22Rv1 (cell line): ENCODE data around the gene JMJD7.

Source experiments
- ZFX ChIP-seq: fragments of 450-650 bp; IDR thresholded peaks from 2 replicates; pipeline ENCODE4 v1.6.1; 2017; ENCODE audit warnings: antibody characterized with exemption, borderline replicate concordance
- TF ChIP-seq, protein P1 (sequence below): fragments of 450-650 bp; IDR thresholded peaks from 2 replicates; pipeline ENCODE4 v1.5.1; 2017; ENCODE audit warnings: mild to moderate bottlenecking

DNA sequence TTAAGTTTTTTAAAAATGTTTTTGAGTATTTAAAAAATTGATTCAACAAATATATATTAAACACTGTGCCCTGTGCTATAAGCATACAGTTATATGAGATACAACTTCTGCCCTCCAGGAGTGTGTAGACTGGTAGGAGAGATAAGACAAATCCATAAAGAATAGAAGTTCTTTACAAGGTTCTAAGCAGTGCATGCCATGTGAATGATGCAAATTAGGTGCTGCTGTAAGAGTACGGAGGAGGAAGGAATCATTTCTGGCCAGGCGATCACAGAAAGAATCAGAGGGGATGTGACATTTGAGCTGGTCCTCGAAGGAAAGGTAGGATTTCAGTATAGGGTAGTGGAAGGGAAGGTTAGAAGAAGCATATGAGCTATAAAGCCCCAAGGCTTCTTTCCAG lies 39.6 kb upstream of the JMJD7 start:
- TF ChIP-seq, protein P1, sequence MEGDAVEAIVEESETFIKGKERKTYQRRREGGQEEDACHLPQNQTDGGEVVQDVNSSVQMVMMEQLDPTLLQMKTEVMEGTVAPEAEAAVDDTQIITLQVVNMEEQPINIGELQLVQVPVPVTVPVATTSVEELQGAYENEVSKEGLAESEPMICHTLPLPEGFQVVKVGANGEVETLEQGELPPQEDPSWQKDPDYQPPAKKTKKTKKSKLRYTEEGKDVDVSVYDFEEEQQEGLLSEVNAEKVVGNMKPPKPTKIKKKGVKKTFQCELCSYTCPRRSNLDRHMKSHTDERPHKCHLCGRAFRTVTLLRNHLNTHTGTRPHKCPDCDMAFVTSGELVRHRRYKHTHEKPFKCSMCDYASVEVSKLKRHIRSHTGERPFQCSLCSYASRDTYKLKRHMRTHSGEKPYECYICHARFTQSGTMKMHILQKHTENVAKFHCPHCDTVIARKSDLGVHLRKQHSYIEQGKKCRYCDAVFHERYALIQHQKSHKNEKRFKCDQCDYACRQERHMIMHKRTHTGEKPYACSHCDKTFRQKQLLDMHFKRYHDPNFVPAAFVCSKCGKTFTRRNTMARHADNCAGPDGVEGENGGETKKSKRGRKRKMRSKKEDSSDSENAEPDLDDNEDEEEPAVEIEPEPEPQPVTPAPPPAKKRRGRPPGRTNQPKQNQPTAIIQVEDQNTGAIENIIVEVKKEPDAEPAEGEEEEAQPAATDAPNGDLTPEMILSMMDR, result no peak
- no peak for TF ChIP-seq ZFX
